Measurements from ENCODE around the gene OPTN.
"Not testable (repeated sequence)": the region's sequence is repeated elsewhere in the genome, so short reads cannot be mapped to it uniquely, and the experiment has no call there.

OPTN gene

GRCh38 chr10:13118784-13119410 is 18.9 kb downstream of the OPTN start:
- TF ChIP-seq POLR2A (IDR thresholded peaks at IDR 0.05; ENCODE audit: low read depth, low read length), result no peak
- FAIRE-seq (no peak), DNase-seq (ENCODE audit: insufficient read length, low spot score) (no peak)

- TF ChIP-seq POLR2A (IDR thresholded peaks at IDR 0.05; ENCODE audit: low read depth, low read length), result no peak
- DNase-seq (ENCODE audit: insufficient read length, low spot score) (no peak), FAIRE-seq (no peak)
Observed at GRCh38 chr10:13120786-13121499, 21.0 kb downstream of the OPTN start.

- no peak for DNase-seq (ENCODE audit: insufficient read length, low spot score)
- no peak for FAIRE-seq
- no peak for TF ChIP-seq POLR2A (IDR thresholded peaks at IDR 0.05; ENCODE audit: low read depth, low read length)
Observed at GRCh38 chr10:13121500-13121854, 21.5 kb downstream of the OPTN start.

- TF ChIP-seq POLR2A (IDR thresholded peaks at IDR 0.05; ENCODE audit: low read depth, low read length), result no peak
- DNase-seq (ENCODE audit: insufficient read length, low spot score) (no peak), FAIRE-seq (no peak)
Observed at GRCh38 chr10:13136651-13137050, 36.7 kb downstream of the OPTN start.

GRCh38 chr10:13139150-13139549 is 39.2 kb downstream of the OPTN start:
- FAIRE-seq (no peak), DNase-seq (ENCODE audit: insufficient read length, low spot score) (no peak)

GRCh38 chr10:13139676-13140075 is 39.7 kb downstream of the OPTN start:
- DNase-seq (ENCODE audit: insufficient read length, low spot score), result no peak
- FAIRE-seq, result no peak
- no peak for TF ChIP-seq POLR2A (IDR thresholded peaks at IDR 0.05; ENCODE audit: low read depth, low read length)

More at GRCh38 chr10:13139150-13139549, 39.2 kb downstream of the OPTN start:
- no peak for TF ChIP-seq POLR2A (IDR thresholded peaks at IDR 0.05; ENCODE audit: low read depth, low read length)

- TF ChIP-seq POLR2A (IDR thresholded peaks at IDR 0.05; ENCODE audit: low read depth, low read length), result no peak
- DNase-seq (ENCODE audit: insufficient read length, low spot score) (no peak), FAIRE-seq (no peak)
Observed at GRCh38 chr10:13140627-13141190, 40.7 kb downstream of the OPTN start.

- DNase-seq (ENCODE audit: insufficient read length, low spot score) (no peak), FAIRE-seq (no peak)
- no peak for TF ChIP-seq POLR2A (IDR thresholded peaks at IDR 0.05; ENCODE audit: low read depth, low read length)
Observed at GRCh38 chr10:13143766-13144165, 43.8 kb downstream of the OPTN start.

- no peak for FAIRE-seq
- DNase-seq (ENCODE audit: insufficient read length, low spot score), result no peak
Observed at GRCh38 chr10:13144814-13145213, 44.9 kb downstream of the OPTN start.

GRCh38 chr10:13146379-13146778 is 46.4 kb downstream of the OPTN start:
- FAIRE-seq (no peak), DNase-seq (ENCODE audit: insufficient read length, low spot score) (no peak)
- TF ChIP-seq POLR2A (IDR thresholded peaks at IDR 0.05; ENCODE audit: low read depth, low read length), result no peak

More at GRCh38 chr10:13144814-13145213, 44.9 kb downstream of the OPTN start:
- no peak for TF ChIP-seq POLR2A (IDR thresholded peaks at IDR 0.05; ENCODE audit: low read depth, low read length)

- TF ChIP-seq POLR2A (IDR thresholded peaks at IDR 0.05; ENCODE audit: low read depth, low read length), result no peak
- DNase-seq (ENCODE audit: insufficient read length, low spot score) (no peak), FAIRE-seq (no peak)
Observed at GRCh38 chr10:13147161-13147560, 47.2 kb downstream of the OPTN start.

GRCh38 chr10:13152296-13152695 is 52.3 kb downstream of the OPTN start:
- no peak for TF ChIP-seq POLR2A (IDR thresholded peaks at IDR 0.05; ENCODE audit: low read depth, low read length)
- DNase-seq (ENCODE audit: insufficient read length, low spot score) (no peak), FAIRE-seq (no peak)

- FAIRE-seq; DNase-seq (ENCODE audit: insufficient read length, low spot score): not testable (repeated sequence)
Observed at GRCh38 chr10:13155860-13156259, 55.9 kb downstream of the OPTN start.

GRCh38 chr10:13158401-13158800 is 58.4 kb downstream of the OPTN start:
- no peak for FAIRE-seq
- DNase-seq (ENCODE audit: insufficient read length, low spot score), result no peak
- no peak for TF ChIP-seq POLR2A (IDR thresholded peaks at IDR 0.05; ENCODE audit: low read depth, low read length)
